HG03439 (cell line): Measurements from ENCODE around the gene RRP15.
"Not testable (repeated sequence)": the region's sequence is repeated elsewhere in the genome, so short reads cannot be mapped to it uniquely, and the experiment has no call there.

ENCODE experiments used
- ATAC-seq: cut with Tn5 transposase; IDR thresholded peaks from one replicate; pipeline ENCODE4 v1.9.1; 2021; ENCODE audit warnings: mild to moderate bottlenecking, moderate library complexity; ENCODE audit not compliant: unreplicated experiment

The RRP15 gene

DNA sequence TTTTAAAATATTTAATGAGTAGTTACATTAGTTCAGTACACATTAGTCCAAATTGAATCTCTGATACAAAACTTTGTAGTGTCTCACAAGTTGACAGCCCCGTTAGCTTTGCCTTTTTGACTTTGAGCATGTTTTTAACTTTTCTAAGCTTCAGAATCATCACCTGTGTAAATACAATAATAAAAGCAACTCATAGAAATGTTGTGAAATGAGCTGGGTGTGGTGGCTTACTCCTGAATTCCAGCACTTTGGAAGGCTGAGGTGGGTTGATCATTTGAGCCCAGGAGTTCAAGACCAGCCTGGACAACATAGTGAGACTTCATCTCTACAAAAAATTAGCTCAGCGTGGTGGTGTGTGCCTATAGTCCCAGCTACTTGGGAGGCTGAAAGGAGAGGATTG is 11.1 kb downstream of the RRP15 start:
- no peak for ATAC-seq

DNA sequence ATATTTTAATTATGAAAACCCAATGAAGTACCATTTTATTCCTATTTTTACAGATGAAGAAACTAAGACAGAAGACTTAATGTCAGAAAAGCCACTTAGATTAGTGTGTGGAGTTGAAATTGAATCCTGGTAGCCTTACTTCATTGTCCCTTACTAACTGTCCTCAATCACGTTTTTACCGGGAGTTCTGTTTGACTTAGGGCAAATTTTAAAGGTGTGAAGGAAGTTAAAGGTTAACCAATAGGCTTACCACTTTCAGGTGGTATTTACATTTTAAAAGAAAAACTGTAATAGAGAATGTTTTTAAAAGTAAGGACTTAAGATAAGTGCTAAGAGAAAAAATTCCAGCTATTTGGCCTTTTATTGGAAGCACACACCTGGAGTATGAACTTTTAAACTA is 12.4 kb downstream of the RRP15 start:
- ATAC-seq = no peak

DNA sequence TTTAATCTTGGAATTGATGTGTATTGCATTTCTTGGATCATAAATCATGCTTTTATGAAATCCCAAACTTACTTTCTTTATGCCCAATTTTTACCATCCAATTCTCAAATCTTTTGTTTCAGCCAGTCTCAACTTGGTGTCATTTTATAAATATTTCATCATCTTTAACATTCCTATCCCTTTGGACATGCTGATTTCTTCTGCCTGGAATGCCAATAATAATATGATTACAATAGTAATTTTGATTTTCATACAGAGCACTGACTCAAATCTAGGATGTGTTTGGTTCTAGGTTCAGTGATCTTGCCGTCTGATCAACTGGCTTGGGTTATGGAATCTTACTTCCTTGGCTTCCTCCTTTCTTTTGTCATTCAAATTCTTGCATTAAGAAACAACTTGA is 12.8 kb downstream of the RRP15 start:
- no peak for ATAC-seq

DNA sequence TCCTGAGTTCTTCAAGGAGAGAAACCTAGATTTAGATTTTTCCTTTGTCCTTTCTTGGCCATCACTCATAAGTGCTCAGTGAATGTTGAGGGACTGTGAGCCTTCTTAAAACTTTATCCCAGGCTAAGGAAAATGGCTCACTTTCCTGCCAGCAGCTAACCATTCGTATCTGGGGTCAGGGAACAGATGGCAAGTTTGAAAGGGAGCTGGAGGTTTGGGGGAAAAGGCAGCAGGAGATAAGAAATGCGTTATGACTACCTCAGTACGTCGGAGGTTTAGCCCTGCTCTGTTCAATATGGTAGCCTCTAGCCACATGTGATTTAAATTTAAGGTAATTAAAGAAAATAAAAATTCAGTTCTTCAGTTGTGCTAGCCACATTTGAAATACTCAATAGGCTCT is 13.3 kb downstream of the RRP15 start:
- no peak for ATAC-seq

DNA sequence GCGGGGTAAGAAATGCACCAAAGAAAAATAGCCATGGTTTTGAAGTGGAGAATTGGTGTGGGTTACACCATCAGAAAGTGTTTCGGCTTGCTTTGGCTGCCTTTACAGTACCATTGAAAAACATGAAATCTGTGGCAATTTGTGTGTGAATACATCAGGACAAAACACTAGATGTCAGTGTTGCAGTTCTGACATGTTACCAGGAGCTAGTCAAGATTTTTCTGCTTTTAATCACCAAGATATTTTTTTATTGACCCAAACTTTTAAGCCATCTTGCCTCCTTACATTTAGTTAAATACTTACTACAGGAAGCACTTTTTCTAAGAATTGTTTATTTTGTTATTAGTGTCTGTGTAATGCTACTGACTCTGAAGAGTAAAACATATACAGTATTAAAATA is 14.3 kb downstream of the RRP15 start:
- ATAC-seq = no peak

DNA sequence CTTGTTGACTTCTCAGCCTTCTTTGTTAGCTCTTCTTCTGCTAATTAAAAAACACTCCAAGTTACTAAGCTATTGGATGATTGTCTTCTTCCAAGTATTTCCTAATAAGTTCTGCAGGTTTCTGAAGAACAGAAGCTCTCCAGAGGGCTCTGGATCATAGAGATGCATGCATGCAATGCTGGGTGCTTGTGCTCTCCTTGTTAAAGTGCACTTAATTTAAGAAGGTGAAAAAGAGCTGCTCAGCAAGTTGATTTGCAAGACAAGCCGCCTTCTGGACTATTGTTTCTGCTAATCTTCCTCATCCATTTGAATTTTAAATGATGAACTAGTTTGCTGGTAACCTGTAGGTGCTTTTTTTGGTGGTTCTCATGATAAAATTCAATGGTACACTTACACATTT is 16.1 kb downstream of the RRP15 start:
- no peak for ATAC-seq

DNA sequence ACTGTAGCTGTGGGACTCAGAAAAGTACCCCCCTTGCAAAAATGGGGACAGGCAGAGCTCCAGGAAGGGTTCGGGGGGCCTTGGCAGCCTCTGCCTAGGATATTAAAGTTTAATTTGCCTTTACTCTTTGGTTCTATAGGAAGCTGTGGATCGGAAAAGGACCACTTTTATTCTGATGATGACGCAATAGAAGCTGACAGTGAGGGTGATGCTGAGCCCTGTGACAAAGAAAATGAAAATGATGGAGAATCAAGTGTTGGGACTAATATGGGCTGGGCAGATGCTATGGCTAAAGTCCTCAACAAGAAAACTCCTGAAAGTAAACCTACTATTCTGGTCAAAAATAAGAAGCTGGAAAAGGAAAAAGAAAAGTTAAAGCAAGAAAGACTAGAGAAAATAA is 17.1 kb downstream of the RRP15 start:
- no peak for ATAC-seq

DNA sequence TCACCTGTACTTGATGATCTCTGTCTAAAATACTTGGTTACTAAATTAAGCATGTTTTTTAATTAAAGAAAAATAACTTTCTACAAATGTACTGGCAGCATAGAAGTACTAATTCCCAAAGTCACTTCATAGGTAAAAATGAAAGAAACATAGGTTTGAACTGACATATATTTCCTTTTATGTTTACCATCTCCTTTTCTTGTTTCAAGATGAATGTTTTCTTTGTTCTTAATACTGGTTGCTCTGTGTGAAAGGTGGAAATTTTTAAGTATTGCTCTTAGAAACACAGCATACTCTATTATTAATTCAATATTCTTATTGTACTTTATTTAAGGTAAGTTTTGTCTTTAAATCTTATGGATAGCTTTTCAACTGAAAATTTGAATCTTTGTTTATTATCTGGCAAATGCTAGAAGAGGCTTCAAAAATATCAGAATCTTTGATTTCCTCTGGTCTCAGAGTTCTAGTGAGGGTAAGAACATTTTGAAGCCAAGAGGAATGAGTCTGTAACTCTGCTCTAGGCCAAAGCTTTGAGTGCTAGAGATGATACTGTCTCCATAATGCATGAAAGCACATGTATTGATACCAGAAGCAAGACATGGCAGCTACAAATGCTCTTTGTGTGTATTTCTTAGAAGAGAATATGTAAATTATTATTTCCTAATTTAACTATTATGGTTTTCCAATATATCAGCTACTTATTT is 18.2 kb downstream of the RRP15 start:
- ATAC-seq = no peak

DNA sequence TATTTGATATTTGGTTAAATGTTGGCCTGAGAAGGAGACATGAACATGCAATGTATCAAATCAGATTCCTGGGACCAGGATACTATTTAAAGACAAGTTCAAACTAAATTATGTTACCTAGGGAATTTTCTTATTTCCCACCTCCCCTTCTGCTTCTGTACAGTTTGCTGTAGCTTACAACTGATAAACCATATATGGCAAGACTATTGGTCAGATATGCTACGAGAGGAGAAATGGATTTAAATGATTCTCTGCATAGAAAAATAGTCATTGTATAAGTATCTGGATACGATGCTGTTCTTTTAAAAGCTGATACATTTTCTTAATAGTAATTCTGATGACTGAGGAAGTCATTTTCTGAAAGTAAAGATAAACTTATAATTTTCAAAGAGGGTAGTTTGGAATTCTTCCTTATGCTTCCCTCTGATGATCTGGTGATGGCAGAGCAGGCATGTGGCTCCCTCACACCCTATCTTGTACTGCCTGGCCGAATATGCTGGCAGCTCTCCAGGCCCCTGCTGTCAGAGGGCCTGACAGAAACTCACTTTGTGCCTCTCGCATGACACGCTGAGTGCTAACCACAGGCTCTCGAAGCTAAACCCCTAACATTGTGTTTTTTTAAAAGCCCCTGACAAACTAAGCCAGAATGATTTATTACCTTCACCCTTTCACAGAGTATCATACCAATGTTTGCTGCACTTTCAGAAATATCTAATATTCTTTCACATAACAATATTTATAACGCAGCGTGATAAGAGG is 19.4 kb downstream of the RRP15 start:
- ATAC-seq = no peak

DNA sequence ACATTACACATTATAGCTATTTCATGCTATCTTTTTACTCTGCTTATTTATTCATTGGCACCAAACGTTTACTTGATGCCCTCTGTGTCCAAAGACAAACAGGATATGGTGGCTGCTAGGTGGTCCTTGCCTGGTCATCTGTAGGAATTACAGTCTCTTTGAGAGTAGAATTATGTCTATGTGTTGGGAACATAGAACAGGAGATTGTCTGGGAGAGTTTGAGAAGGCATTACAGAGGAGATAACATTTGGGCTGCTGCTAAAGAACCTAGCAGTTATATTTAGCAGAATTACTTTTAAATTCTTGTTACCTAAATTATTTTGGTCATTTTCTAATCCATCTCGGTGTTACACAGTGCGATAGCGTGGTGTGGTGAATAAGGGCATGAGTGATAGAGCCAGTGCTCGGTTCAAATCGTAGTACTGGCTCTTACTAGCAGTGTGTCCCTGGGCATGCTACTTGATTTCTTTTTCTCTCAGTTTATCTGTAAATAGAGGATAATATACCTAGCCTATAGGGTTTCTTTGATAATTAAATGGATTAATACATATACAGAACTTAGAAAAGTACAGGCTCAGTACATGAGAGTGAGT is 20.5 kb downstream of the RRP15 start:
- ATAC-seq = no peak

DNA sequence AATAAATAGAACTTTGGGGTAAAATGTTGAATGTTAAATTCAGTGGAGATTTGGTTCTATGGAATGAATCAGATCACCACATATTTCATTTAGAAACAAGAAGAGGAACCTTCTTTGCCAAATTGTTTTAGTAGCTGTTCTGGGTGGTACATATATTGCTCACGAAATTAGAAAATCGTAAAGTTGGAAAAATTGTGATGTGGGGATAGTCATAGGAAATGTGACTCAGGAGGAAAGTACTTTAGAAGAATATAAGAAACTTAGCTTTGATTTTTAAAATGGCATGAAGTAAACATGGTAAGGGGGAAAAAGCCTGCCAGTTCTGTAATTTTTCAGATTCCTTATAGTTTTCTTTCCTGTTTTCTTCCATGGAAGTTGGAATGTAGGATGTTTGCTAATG is 27.4 kb downstream of the RRP15 start:
- no peak for ATAC-seq

DNA sequence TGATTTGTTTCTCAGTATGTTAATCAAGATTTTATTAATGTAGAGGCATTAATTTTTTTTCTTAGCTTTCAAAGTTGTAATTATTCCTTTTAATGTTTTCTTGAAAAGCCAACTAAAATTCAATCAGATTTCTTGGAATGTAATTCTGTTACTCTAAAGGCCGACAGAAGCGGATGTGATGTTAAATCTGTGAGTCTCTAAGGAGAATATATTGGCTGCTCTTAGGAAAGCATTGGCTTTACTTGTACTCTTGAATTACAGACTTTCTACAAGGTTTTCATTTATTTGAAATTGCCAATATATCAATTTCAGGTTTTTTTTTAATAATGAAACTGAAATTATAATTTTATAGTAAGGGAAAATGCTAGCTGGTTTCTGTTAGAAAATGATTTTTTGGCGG is 29.2 kb downstream of the RRP15 start:
- ATAC-seq = no peak

DNA sequence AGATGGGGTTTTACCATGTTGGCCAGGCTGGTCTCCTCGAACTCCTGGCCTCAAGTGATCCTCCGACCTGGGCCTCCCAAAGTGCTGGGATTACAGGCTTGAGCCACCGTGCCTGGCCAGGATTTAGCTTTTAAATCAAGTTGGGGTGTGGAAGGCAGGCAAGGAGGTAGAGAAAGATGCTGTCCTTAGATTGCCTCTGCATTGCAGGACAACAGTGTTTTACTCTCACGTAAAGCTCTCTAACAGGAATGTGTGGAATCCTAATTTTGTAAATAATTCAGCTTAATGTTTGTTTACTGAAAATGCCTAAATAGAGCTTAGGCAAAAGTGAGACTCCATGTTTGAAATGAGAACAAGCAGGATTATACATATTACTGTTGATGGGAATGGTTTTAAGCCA is 30.5 kb downstream of the RRP15 start:
- no peak for ATAC-seq

DNA sequence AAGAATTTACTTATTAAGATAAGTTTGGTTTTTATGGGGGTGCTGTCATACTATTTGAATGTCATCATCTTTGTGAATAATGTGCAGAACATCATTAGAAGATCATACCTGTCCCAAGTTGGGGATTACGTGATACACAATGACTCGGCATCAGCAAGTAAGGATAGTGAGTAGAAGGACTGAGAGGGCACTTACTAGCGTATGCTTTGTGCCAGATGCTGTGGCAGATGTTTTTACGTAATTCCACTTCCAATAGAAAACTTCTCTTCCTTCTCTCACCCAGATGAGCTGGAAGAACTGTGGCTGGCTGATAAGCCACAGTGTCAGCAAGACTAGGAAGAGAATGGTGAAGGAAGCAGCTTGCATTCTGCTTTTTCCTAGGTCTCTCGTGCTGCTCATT is 32.0 kb downstream of the RRP15 start:
- no peak for ATAC-seq

DNA sequence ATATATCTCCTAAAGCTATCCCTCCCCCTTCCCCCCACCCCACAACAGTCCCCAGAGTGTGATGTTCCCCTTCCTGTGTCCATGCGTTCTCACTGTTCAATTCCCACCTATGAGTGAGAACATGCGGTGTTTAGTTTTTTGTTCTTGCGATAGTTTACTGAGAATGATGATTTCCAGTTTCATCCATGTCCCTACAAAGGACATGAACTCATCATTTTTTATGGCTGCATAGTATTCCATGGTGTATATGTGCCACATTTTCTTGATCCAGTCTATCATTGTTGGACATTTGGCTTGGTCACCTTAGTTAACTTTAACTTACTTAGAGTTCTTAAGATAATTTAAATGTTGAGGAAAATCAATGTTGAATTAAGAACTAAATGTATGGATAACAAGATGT is 35.1 kb downstream of the RRP15 start:
- not testable (repeated sequence) for ATAC-seq

DNA sequence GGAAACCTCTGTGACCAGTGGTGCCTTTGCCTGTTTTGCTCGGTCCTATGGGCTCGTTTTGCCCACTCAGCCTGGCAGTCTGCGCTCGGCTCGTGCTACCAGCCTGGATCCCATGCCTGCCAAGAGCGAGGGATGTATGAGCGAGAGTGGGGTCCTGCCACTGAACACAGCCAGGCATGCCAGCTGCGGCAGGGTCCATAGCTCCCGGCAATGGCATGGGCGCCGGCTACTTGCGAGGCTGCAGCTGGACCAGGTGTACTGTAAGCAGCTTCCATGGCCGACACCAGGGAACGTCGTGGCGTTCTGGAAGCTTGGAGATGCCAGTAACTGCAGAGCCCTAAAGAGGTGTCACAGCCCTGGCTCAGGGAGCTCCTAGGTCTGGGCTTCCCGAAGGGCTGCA is 37.7 kb downstream of the RRP15 start:
- no peak for ATAC-seq

DNA sequence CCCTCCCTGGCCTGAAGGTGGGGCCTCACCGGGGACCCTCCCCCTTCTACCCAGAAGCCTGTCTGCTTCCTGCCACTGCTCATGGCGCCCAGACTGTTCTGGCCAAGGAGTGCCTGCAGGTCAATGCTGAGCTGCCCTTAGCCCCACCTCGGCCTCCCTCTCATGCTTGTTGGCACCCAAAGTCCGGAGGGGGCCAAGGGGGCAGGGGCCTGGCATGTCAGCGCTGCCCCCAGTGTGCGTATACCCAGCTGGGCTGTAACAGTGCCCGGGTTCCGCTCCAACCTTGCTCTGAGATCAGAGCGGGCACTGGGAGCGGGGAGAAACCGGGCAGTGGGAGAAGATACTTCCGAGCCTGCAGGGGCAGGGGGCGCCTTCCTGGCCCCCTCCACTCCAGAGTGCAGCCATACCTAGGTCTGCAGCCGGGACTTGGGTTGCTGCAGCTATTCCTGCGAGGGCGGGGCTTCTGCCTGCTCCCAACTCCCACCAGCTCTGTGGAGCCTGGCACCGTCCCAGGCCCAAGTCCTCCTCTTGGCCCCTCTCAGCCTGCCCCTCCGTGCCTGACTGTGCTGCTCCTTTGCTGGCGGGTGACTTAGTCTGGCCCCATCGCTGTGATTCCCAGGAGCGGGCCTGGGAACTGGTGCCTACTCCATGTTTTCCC is 38.6 kb downstream of the RRP15 start:
- ATAC-seq = no peak

DNA sequence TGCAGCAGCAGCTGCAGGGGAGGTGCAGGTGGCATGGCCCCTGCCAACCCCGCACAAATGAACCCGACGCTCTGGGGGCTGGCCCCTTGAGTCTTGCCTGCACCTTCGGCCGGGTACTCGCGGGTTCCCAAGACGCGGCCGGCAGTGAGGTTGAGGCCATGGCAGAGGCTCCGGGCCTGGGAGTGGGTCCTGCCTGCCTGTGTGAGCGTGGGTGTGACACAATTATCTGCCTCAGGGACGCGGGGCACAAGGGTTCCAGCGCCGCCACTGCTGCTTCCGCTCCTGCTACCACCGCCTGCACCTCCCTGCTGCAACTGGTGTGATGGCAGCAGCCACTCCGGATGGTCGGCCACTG is 39.1 kb downstream of the RRP15 start:
- ATAC-seq = no peak

DNA sequence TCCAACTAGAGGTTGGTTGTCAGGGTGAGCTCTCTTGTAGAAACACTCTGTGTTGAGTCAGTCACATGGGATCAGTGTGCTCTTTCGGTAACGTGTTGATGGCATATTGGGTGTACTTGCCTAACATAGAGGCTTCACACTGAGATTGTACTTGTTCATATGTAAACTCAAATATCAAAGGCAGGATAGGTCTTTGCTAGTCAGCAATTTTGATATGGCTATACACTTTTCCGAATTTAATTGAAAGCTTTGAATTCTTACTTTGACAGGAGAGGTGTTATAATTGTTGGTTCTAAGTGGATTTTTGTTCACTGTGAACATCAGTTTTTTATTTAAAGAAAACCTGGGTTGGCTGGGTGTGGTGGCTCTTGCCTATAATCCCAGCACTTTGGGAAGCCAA is 43.7 kb downstream of the RRP15 start:
- ATAC-seq = no peak

DNA sequence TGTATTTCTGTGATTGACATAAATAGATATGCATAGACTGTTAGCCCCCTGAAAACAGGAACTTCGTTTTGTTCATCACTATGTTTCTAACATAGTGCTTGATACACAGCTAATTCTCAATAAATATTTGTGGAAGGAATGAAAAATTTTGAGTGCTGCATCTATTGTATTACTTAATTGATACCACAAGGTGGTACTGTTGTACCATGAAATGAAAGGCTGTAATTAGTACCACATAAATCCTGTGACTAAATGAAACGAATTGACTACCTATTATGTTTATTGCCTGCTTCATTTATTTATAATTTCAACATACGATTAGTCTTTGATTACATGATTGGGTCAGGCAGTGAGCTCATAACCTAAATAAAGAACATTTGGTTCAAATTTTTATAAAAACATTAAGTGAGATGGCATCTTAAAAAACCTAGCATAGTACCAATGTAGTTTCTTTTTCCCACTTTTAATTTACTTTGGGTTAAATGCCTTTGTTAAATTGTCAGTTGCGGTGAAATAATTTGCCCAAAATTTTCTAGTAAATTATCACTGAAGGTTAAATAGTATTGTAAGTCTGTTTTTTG is 45.0 kb downstream of the RRP15 start:
- no peak for ATAC-seq

DNA sequence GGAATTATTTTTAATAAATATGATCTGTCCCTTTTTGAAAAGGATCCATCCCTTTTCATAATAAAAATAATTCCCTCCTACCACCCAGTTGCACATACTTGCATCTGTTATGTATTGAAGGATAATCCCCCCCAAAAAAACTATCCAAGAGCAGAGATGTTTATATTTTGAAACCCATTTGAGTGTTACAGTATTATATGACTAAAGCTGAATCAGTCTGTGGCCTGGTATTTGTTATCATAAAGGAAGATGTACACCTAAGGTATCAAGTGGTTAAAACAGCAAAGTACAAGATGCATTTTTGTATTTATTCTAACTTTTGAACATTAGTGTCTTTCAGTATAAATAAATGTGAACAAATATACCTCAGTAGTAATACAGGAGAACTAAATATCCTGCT is 47.3 kb downstream of the RRP15 start:
- no peak for ATAC-seq

DNA sequence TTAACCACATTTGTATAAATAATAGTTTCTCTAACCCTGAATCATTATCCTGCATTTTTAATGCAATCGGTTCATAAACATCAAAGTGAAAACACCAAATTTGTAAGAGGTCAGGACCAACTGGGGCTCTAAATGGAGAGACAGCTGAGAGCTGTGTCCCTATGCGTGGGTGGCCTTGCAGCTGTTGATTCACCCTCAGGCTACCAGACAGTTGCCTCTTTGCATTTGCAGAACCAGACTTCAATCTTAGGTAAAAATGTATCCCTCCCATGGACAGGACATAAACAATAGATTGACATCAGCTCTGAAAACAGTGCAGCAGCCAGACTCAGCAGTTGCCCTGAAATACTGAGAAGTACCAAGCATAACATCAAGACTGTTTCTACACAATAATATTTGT is 51.2 kb downstream of the RRP15 start:
- ATAC-seq = no peak
